Measurements from ENCODE around the gene LMBRD1.
"Not testable (repeated sequence)": the region's sequence is repeated elsewhere in the genome, so short reads cannot be mapped to it uniquely, and the experiment has no call there.

The LMBRD1 gene

GRCh38 chr6:69756366-69756765 lies 40.4 kb downstream of the LMBRD1 start:
- no peak for DNase-seq (ENCODE audit: low read depth in 1 of 2, low spot score in 1 of 2)

- no peak for DNase-seq (ENCODE audit: low read depth in 1 of 2, low spot score in 1 of 2)
Measured at GRCh38 chr6:69735027-69735426, 61.8 kb downstream of the LMBRD1 start.

- DNase-seq (ENCODE audit: low read depth in 1 of 2, low spot score in 1 of 2): no peak
Measured at GRCh38 chr6:69732640-69733039, 64.2 kb downstream of the LMBRD1 start.

- no peak for DNase-seq (ENCODE audit: low read depth in 1 of 2, low spot score in 1 of 2)
Measured at GRCh38 chr6:69732045-69732444, 64.8 kb downstream of the LMBRD1 start.

- DNase-seq (ENCODE audit: low read depth in 1 of 2, low spot score in 1 of 2): no peak
Measured at GRCh38 chr6:69729870-69730449, 66.8 kb downstream of the LMBRD1 start.

GRCh38 chr6:69722683-69723082 lies 74.1 kb downstream of the LMBRD1 start:
- DNase-seq (ENCODE audit: low read depth in 1 of 2, low spot score in 1 of 2): no peak

GRCh38 chr6:69719602-69720193 lies 77.1 kb downstream of the LMBRD1 start:
- DNase-seq (ENCODE audit: low read depth in 1 of 2, low spot score in 1 of 2): no peak

- no peak for DNase-seq (ENCODE audit: low read depth in 1 of 2, low spot score in 1 of 2)
Measured at GRCh38 chr6:69706724-69707123, 90.1 kb downstream of the LMBRD1 start.

GRCh38 chr6:69705954-69706353 lies 90.9 kb downstream of the LMBRD1 start:
- DNase-seq (ENCODE audit: low read depth in 1 of 2, low spot score in 1 of 2): no peak

GRCh38 chr6:69704916-69705315 lies 91.9 kb downstream of the LMBRD1 start:
- DNase-seq (ENCODE audit: low read depth in 1 of 2, low spot score in 1 of 2): no peak

GRCh38 chr6:69699655-69700054 lies 97.2 kb downstream of the LMBRD1 start:
- DNase-seq (ENCODE audit: low read depth in 1 of 2, low spot score in 1 of 2): no peak

- DNase-seq (ENCODE audit: low read depth in 1 of 2, low spot score in 1 of 2): no peak
Measured at GRCh38 chr6:69696273-69696672, 100.5 kb downstream of the LMBRD1 start.

GRCh38 chr6:69693762-69694161 lies 103.0 kb downstream of the LMBRD1 start:
- no peak for DNase-seq (ENCODE audit: low read depth in 1 of 2, low spot score in 1 of 2)

GRCh38 chr6:69690986-69691385 lies 105.8 kb downstream of the LMBRD1 start:
- no peak for DNase-seq (ENCODE audit: low read depth in 1 of 2, low spot score in 1 of 2)

- no peak for DNase-seq (ENCODE audit: low read depth in 1 of 2, low spot score in 1 of 2)
Measured at GRCh38 chr6:69680302-69680701, 116.5 kb downstream of the LMBRD1 start.

GRCh38 chr6:69673298-69673697 lies 123.5 kb downstream of the LMBRD1 start:
- DNase-seq (ENCODE audit: low read depth in 1 of 2, low spot score in 1 of 2): no peak

GRCh38 chr6:69668916-69669315 lies 127.9 kb downstream of the LMBRD1 start:
- DNase-seq (ENCODE audit: low read depth in 1 of 2, low spot score in 1 of 2): no peak

- DNase-seq (ENCODE audit: low read depth in 1 of 2, low spot score in 1 of 2): not testable (repeated sequence)
Measured at GRCh38 chr6:69666779-69667178, 130.0 kb downstream of the LMBRD1 start.

- no peak for DNase-seq (ENCODE audit: low read depth in 1 of 2, low spot score in 1 of 2)
Measured at GRCh38 chr6:69665437-69665836, 131.4 kb downstream of the LMBRD1 start.

- no peak for DNase-seq (ENCODE audit: low read depth in 1 of 2, low spot score in 1 of 2)
Measured at GRCh38 chr6:69664551-69664950, 132.3 kb downstream of the LMBRD1 start.

GRCh38 chr6:69663215-69663614 lies 133.6 kb downstream of the LMBRD1 start:
- DNase-seq (ENCODE audit: low read depth in 1 of 2, low spot score in 1 of 2): no peak

- no peak for DNase-seq (ENCODE audit: low read depth in 1 of 2, low spot score in 1 of 2)
Measured at GRCh38 chr6:69650703-69651102, 146.1 kb downstream of the LMBRD1 start.

GRCh38 chr6:69647726-69648125 lies 149.1 kb downstream of the LMBRD1 start:
- no peak for DNase-seq (ENCODE audit: low read depth in 1 of 2, low spot score in 1 of 2)

Data from stimulated activated CD4-positive, alpha-beta T cell treated with anti-CD3 and anti-CD28 coated beads, Interleukin-15, amount 100 ng/mL, for 1 hour (primary cell).